H1 (cell line): ENCODE data around the gene SPG11.
"Not testable (repeated sequence)": the region's sequence is repeated elsewhere in the genome, so short reads cannot be mapped to it uniquely, and the experiment has no call there.

Source experiments
- CTCF ChIP-seq, 3 experiments: IDR thresholded peaks; 1 replicate in 2 of 3; 2 replicates in 1 of 3; pipeline versions ENCODE4 v1.5.1 to v1.6.1; 2011; ENCODE audit warnings: low read length in 3 of 3, mild to moderate bottlenecking in 3 of 3, inconsistent platforms in 2 of 3, low read depth in 1 of 3, moderate library complexity in 1 of 3; ENCODE audit not compliant: insufficient read depth in 1 of 3; ENCODE audit errors: control extremely low read depth in 1 of 3
- EZH2 ChIP-seq: fragments of 200-600 bp; sonication (generic); IDR thresholded peaks from 2 replicates; pipeline ENCODE4 v1.7.1; 2012; ENCODE audit warnings: low read depth, mild to moderate bottlenecking, moderate library complexity, low read length, inconsistent platforms; ENCODE audit not compliant: severe bottlenecking
- POLR2A ChIP-seq, 2 experiments: IDR thresholded peaks; 1 replicate in 1 of 2; 2 replicates in 1 of 2; pipeline ENCODE4 v1.6.1; 2011; ENCODE audit warnings: low read depth in 2 of 2, low read length in 2 of 2, mild to moderate bottlenecking in 2 of 2; ENCODE audit errors: control extremely low read depth in 1 of 2
- SIN3A ChIP-seq, 2 experiments: IDR thresholded peaks in 1 of 2; conservative IDR thresholded peaks in 1 of 2; 2 replicates each; pipeline ENCODE4 v1.6.1; 2011 to 2012; ENCODE audit warnings: low read length in 2 of 2, improper control_type of control experiment in 1 of 2, low read depth in 1 of 2, mild to moderate bottlenecking in 1 of 2
- USF2 ChIP-seq: IDR thresholded peaks from 2 replicates; pipeline ENCODE4 v1.6.1; 2011; ENCODE audit warnings: low read length, improper control_type of control experiment

GRCh38 chr15:44549152-44549551, 114.3 kb downstream of the SPG11 start:
- not testable (repeated sequence) for TF ChIP-seq USF2; POLR2A (IDR thresholded peaks at IDR 0.05; ENCODE audit: control extremely low read depth in 1 of 2, low read depth in 2 of 2, low read length in 2 of 2); CTCF (IDR thresholded peaks at IDR 0.05; ENCODE audit: control extremely low read depth in 1 of 3, insufficient read depth in 1 of 3, low read depth in 1 of 3, low read length in 3 of 3); EZH2; SIN3A (conservative IDR thresholded peaks at IDR 0.05 in 1 of 2, IDR thresholded peaks at IDR 0.05 in 1 of 2; ENCODE audit: low read depth in 1 of 2, low read length in 2 of 2)
